Germinal center (tissue), 1 donor: ENCODE measurements around the gene DPH6.
"Not testable (repeated sequence)": the region's sequence is repeated elsewhere in the genome, so short reads cannot be mapped to it uniquely, and the experiment has no call there.

Experiments used
- DNase-seq: peaks from one replicate; pipeline ENCODE4 v3.0.0; 2012; ENCODE audit warnings: mixed read lengths, low spot score

Gene DPH6

DNA sequence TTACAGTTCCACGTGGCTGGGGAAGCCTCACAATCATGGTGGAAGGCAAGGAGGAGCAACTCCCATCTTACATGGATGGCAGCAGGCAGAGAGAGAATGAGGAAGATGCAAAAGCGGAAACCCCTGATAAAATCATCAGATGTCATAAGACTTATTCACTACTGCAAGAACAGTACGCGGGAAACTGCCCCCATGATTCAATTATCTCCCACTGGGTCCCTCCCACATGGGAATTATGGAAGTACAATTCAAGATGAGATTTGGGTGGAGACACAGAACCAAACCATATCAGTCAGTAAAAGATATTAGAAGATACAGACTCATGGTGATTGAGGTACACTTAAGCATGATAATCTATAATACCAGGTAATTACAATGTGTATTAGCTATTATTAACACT lies 217.1 kb downstream of the DPH6 start:
- DNase-seq = not testable (repeated sequence)

DNA sequence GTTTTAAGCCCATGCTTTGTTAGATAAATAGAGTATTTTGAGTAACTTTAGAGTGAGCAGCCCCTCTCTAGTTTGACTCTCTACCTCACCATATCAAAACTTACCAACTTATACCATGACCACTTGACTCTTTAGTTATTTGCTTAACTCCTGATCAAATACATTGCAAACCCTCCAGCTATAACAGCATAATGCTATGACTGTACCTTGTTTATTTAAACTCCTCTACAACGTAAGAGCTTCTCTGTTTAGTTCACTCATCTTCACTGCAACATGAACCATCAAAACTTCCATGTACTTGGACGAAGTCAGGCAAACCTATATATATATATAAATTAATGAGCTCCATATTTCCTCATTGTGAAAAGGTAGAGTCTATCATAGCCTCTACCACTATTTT lies 218.2 kb downstream of the DPH6 start:
- no peak for DNase-seq

DNA sequence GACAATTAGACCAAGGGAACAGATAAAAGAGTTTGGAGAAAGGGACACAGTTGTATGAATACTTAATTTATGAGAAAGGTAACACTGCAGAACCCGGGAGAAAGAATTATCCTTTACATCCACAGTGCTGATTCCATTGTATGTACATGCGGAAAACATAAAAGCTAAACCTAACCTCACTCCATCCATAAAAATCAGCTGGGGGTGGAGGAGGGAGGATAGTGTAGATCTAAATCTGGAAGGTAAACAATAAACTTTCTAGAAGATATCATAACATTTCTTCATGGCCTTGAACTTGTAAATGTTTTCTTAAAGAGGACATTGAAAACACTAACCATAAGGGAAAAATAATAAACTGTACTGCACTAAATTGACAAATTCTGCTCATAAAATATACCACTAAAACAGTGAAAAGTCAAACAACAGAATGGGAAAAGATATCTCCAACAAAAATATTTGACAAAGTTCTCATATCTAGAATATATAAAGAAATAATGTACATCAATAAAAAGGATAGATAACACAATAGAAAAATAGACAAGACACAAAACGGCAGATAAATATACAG lies 220.5 kb downstream of the DPH6 start:
- DNase-seq = no peak

DNA sequence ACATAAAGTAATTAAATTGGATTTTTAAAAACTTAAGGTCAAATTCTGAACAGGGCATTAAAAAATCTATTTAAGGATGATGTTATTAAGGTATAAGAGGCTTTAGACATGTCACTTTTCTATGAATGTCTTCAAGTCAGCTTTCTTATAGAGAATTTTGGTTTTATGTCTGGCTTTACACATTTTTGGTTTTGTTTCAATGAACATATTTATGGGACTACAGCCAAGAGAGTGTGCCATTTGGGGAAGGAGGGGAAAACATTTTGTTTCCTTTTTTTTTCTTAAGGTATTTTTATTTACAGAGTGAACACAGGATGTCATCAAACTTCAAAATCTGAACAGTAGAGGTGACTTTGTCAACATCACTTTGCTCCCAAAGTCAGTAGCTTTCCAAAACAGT lies 222.8 kb downstream of the DPH6 start:
- no peak for DNase-seq

DNA sequence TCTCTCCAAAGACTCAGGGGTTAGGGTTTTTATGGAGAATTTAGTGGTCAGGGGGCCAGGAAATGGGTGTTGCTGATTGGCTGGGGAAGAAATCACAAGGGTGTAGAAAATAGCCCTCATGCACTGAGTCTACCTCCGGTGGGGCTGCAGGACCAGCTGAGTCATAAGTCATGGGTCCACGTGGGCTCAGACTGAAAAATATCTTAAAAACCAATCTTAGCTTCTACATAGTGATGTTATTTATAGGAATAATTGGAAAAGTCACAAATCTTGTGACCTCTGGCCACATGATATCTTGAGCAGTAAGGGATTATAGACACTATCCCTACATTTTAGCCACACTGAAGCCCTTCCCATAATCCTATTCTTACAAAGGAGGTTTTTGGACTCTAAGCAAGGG lies 224.0 kb downstream of the DPH6 start:
- no peak for DNase-seq

DNA sequence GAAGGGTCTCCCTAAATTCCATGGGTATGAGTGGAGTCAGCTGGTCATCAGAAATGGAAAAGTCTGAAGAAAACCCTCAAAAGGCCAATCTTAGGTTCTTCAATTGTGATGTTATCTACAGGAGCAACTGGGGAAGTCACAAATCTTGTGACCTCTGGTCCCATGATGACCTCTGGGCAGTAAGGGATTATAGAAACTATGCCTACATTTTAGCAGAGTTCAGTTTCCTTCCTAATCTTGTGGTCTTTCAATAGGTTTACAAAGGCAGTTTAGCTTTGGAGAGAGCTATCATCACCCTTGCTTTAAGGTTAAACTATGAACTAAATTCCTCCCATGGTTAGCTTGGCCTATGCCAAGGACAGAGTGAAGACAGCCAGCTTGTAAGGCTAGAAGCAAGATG lies 225.1 kb downstream of the DPH6 start:
- no peak for DNase-seq
